ENCODE data around the gene TMC6. TPM values are rescaled to one million over a fixed set of nuclear protein-coding genes. Genes with fewer than 3 reads are reported as not detected.
"Not testable (repeated sequence)": the region's sequence is repeated elsewhere in the genome, so short reads cannot be mapped to it uniquely, and the experiment has no call there.

Gene TMC6
- total RNA-seq, 5 donors from 2014 or later (not counting 1 experiment from before 2014, with no cell fraction given), result 616 to 847 (median 698) TPM

- ATAC-seq (replicated peaks in 1 of 4); H3K27ac Mint-ChIP-seq; H3K27me3 ChIP-seq (replicated peaks in 1 of 2; ENCODE audit: control insufficient read depth in 2 of 2, extremely low read depth in 1 of 2, insufficient read depth in 2 of 2, low read length in 1 of 2); H3K4me3 ChIP-seq (ENCODE audit: control insufficient read depth in 1 of 2, extremely low read depth in 1 of 2, low read length in 1 of 2); POLR2A ChIA-PET; H3K9me3 Mint-ChIP-seq; H3K9me3 ChIP-seq; H3K27ac ChIP-seq (ENCODE audit: low read length); H3K4me3 Mint-ChIP-seq; DNase-seq; H3K27me3 Mint-ChIP-seq: not testable (repeated sequence)
- peaks cover 18 to 95% of the 10 kb centered on the region in 2 donors for H3K36me3 ChIP-seq (ENCODE audit: control insufficient read depth in 2 of 2, extremely low read depth in 1 of 2, insufficient read depth in 1 of 2, low read length in 1 of 2)
- CTCF ChIA-PET, result interaction anchor here in 1 of 2 donors (0.7 to 1.2 kb wide), 2 partner anchors 9 to 63 kb away, joined by 3 to 6 read pairs; no protein-coding TSS in a partner anchor
- Mint-ChIP-seq H3K4me1 (peaks cover 45 to 58% (median 54%) of the 10 kb centered on the region in 3 donors), H3K36me3 (peaks cover 23% of the 10 kb centered on the region)
- WGBS (ENCODE audit: insufficient coverage), result 88% methylated on average over 12 of the region's 18 CpGs
- H3K4me1 ChIP-seq (ENCODE audit: control insufficient read depth in 1 of 2, extremely low read depth in 1 of 2, insufficient read depth in 2 of 2, low read length in 2 of 2), result peaks cover 11 to 95% of the 10 kb centered on the region in 2 experiments
These were observed 12.8 kb downstream of the TMC6 start for GRCh38 chr17:78115803-78116202.

GRCh38 chr17:78114831-78115723 is 13.5 kb downstream of the TMC6 start:
- peaks cover 45 to 56% (median 53%) of the 10 kb centered on the region in 3 donors for H3K4me1 Mint-ChIP-seq
- peaks cover 31% of the 10 kb centered on the region for H3K36me3 Mint-ChIP-seq
- H3K27me3 Mint-ChIP-seq, result no peaks in the 10 kb centered on the region
- Histone ChIP-seq H3K4me3 (ENCODE audit: control insufficient read depth in 1 of 2, extremely low read depth in 1 of 2, low read length in 1 of 2) (no peak overlapping the region), H3K27me3 (replicated peaks in 1 of 2; ENCODE audit: control insufficient read depth in 2 of 2, extremely low read depth in 1 of 2, insufficient read depth in 2 of 2, low read length in 1 of 2) (no peaks in the 10 kb centered on the region), H3K4me1 (ENCODE audit: control insufficient read depth in 1 of 2, extremely low read depth in 1 of 2, insufficient read depth in 2 of 2, low read length in 2 of 2) (peaks cover 6 to 90% of the 10 kb centered on the region in 2 experiments), H3K36me3 (ENCODE audit: control insufficient read depth in 2 of 2, extremely low read depth in 1 of 2, insufficient read depth in 1 of 2, low read length in 1 of 2) (peaks cover 16 to 95% of the 10 kb centered on the region in 2 donors), H3K27ac (ENCODE audit: low read length) (no peak overlapping the region), H3K9me3 (no peaks in the 10 kb centered on the region)
- H3K4me3 Mint-ChIP-seq, result no peak overlapping the region
- CTCF ChIA-PET, result interaction anchor here in 1 of 2 donors (0.7 to 1.2 kb wide), 2 partner anchors 10 to 64 kb away, joined by 3 to 6 read pairs; no protein-coding TSS in a partner anchor
- no peaks in the 10 kb centered on the region for H3K9me3 Mint-ChIP-seq
- H3K27ac Mint-ChIP-seq, result peak overlapping the region; percentile 89
- WGBS (ENCODE audit: insufficient coverage), result 88% methylated on average over 10 of the region's 28 CpGs
- POLR2A ChIA-PET, result no interaction called here
- ATAC-seq (replicated peaks in 1 of 4) (no peak), DNase-seq (no peak)

- Mint-ChIP-seq H3K27ac (peak overlapping the region; percentile 89), H3K4me3 (peak overlapping the region in 2 of 3 donors; percentile 13 to 32), H3K9me3 (no peaks in the 10 kb centered on the region), H3K36me3 (peaks cover 32% of the 10 kb centered on the region), H3K4me1 (peaks cover 47 to 52% (median 52%) of the 10 kb centered on the region in 3 donors), H3K27me3 (no peaks in the 10 kb centered on the region)
- no peaks in the 10 kb centered on the region for H3K27me3 ChIP-seq (replicated peaks in 1 of 2; ENCODE audit: control insufficient read depth in 2 of 2, extremely low read depth in 1 of 2, insufficient read depth in 2 of 2, low read length in 1 of 2)
- no peak overlapping the region for H3K4me3 ChIP-seq (ENCODE audit: control insufficient read depth in 1 of 2, extremely low read depth in 1 of 2, low read length in 1 of 2)
- CTCF ChIA-PET, result interaction anchor here in 1 of 2 donors (0.7 kb wide), 1 partner anchor 357 kb away, joined by 3 read pairs; no protein-coding TSS in a partner anchor
- no peaks in the 10 kb centered on the region for H3K9me3 ChIP-seq
- DNase-seq, result peak in 1 of 35 experiments; percentile 57
- peak in 1 of 4 experiments; percentile 24 for ATAC-seq (replicated peaks in 1 of 4)
- WGBS (ENCODE audit: insufficient coverage), result 66% methylated on average over 23 of the region's 25 CpGs
- POLR2A ChIA-PET, result interaction anchor here (0.6 kb wide), 2 partner anchors 55 to 225 kb away, joined by 3 to 8 read pairs; no protein-coding TSS in a partner anchor
- peaks cover 6 to 83% of the 10 kb centered on the region in 2 experiments for H3K4me1 ChIP-seq (ENCODE audit: control insufficient read depth in 1 of 2, extremely low read depth in 1 of 2, insufficient read depth in 2 of 2, low read length in 2 of 2)
- H3K27ac ChIP-seq (ENCODE audit: low read length), result peak overlapping the region; percentile 27
- H3K36me3 ChIP-seq (ENCODE audit: control insufficient read depth in 2 of 2, extremely low read depth in 1 of 2, insufficient read depth in 1 of 2, low read length in 1 of 2), result peaks cover 20 to 94% of the 10 kb centered on the region in 2 donors
These were observed 14.5 kb downstream of the TMC6 start for GRCh38 chr17:78113804-78114785.

GRCh38 chr17:78112518-78113471 is 15.8 kb downstream of the TMC6 start:
- Histone ChIP-seq H3K4me1 (ENCODE audit: control insufficient read depth in 1 of 2, extremely low read depth in 1 of 2, insufficient read depth in 2 of 2, low read length in 2 of 2) (peaks cover 3 to 76% of the 10 kb centered on the region in 2 experiments), H3K36me3 (ENCODE audit: control insufficient read depth in 2 of 2, extremely low read depth in 1 of 2, insufficient read depth in 1 of 2, low read length in 1 of 2) (peaks cover 24 to 94% of the 10 kb centered on the region in 2 donors), H3K9me3 (no peaks in the 10 kb centered on the region), H3K27ac (ENCODE audit: low read length) (peak overlapping the region; percentile 27), H3K4me3 (ENCODE audit: control insufficient read depth in 1 of 2, extremely low read depth in 1 of 2, low read length in 1 of 2) (no peak overlapping the region), H3K27me3 (replicated peaks in 1 of 2; ENCODE audit: control insufficient read depth in 2 of 2, extremely low read depth in 1 of 2, insufficient read depth in 2 of 2, low read length in 1 of 2) (no peaks in the 10 kb centered on the region)
- peaks cover 47 to 52% (median 50%) of the 10 kb centered on the region in 3 donors for H3K4me1 Mint-ChIP-seq
- peak overlapping the region in 2 of 3 donors; percentile 5 to 61 for H3K4me3 Mint-ChIP-seq
- H3K9me3 Mint-ChIP-seq, result no peaks in the 10 kb centered on the region
- ATAC-seq (replicated peaks in 1 of 4) (peak; percentile 65 to 70 (median 67)), DNase-seq (peak in 29 of 35 experiments; percentile 53 to 84 (median 71))
- CTCF ChIA-PET, result interaction anchor here in 1 of 2 donors (0.6 to 1.5 kb wide), 2 partner anchors 63 to 137 kb away, joined by 3 to 4 read pairs; no protein-coding TSS in a partner anchor
- H3K27me3 Mint-ChIP-seq, result no peaks in the 10 kb centered on the region
- POLR2A ChIA-PET, result no interaction called here
- H3K27ac Mint-ChIP-seq, result peak overlapping the region; percentile 90 to 95
- WGBS (ENCODE audit: insufficient coverage), result 59% methylated on average over 25 of the region's 33 CpGs
- peaks cover 33% of the 10 kb centered on the region for H3K36me3 Mint-ChIP-seq

- Mint-ChIP-seq H3K9me3 (no peaks in the 10 kb centered on the region), H3K4me1 (peaks cover 44 to 53% (median 50%) of the 10 kb centered on the region in 3 donors), H3K4me3 (peak overlapping the region in 1 of 3 donors; percentile 5), H3K36me3 (peaks cover 36% of the 10 kb centered on the region), H3K27ac (peak overlapping the region; percentile 90 to 95), H3K27me3 (no peaks in the 10 kb centered on the region)
- Histone ChIP-seq H3K36me3 (ENCODE audit: control insufficient read depth in 2 of 2, extremely low read depth in 1 of 2, insufficient read depth in 1 of 2, low read length in 1 of 2) (peaks cover 24 to 85% of the 10 kb centered on the region in 2 donors), H3K27me3 (replicated peaks in 1 of 2; ENCODE audit: control insufficient read depth in 2 of 2, extremely low read depth in 1 of 2, insufficient read depth in 2 of 2, low read length in 1 of 2) (no peaks in the 10 kb centered on the region), H3K4me3 (ENCODE audit: control insufficient read depth in 1 of 2, extremely low read depth in 1 of 2, low read length in 1 of 2) (no peak overlapping the region), H3K4me1 (ENCODE audit: control insufficient read depth in 1 of 2, extremely low read depth in 1 of 2, insufficient read depth in 2 of 2, low read length in 2 of 2) (peaks cover 3 to 67% of the 10 kb centered on the region in 2 experiments), H3K27ac (ENCODE audit: low read length) (peak overlapping the region; percentile 14), H3K9me3 (no peaks in the 10 kb centered on the region)
- DNase-seq (no peak), ATAC-seq (replicated peaks in 1 of 4) (peak in 1 of 4 experiments; percentile 9)
- CTCF ChIA-PET, result interaction anchor here in 1 of 2 donors (0.6 to 1.5 kb wide), 2 partner anchors 64 to 138 kb away, joined by 3 to 4 read pairs; no protein-coding TSS in a partner anchor
- WGBS (ENCODE audit: insufficient coverage), result 92% methylated on average over 26 of the region's 28 CpGs
- POLR2A ChIA-PET, result no interaction called here
These were observed 16.6 kb downstream of the TMC6 start for GRCh38 chr17:78111727-78112517.

Measured in T-cell (primary cell).